ENCODE measurements around the gene TNC. TPM values are rescaled to one million over a fixed set of nuclear protein-coding genes. Genes with fewer than 3 reads are reported as not detected.

TNC gene
- total RNA-seq, 2 donors from 2014 or later: 67.5 to 172 TPM

DNA sequence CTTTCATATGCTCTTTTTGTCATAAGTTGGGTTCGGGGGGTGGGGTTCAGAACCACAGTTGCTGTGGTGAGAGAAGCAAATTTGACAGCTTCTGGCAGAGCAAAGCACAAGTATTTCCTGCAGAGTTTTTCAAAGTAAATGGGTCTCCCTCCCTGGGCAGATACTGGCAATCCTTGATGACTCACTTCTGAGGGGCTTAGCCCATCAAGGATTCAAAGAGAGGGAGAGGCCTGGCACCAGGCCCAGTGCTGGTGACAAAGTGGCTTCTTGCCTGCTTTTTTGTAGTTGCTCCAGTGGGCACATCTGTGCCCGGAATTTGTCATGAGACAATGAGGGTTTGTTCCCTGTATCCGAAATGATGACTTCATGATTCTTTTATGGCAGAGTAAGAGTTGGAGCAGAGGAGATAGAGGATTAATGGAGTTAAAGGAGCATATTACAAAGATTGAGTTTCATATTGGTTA, 46.6 kb upstream of the TNC start:
- 54 to 77% methylated on average over 2 to 3 of the region's 3 CpGs for WGBS, 2 experiments (ENCODE audit: insufficient coverage in 1 of 2, insufficient read length in 1 of 2)
- TF ChIP-seq, protein P1, sequence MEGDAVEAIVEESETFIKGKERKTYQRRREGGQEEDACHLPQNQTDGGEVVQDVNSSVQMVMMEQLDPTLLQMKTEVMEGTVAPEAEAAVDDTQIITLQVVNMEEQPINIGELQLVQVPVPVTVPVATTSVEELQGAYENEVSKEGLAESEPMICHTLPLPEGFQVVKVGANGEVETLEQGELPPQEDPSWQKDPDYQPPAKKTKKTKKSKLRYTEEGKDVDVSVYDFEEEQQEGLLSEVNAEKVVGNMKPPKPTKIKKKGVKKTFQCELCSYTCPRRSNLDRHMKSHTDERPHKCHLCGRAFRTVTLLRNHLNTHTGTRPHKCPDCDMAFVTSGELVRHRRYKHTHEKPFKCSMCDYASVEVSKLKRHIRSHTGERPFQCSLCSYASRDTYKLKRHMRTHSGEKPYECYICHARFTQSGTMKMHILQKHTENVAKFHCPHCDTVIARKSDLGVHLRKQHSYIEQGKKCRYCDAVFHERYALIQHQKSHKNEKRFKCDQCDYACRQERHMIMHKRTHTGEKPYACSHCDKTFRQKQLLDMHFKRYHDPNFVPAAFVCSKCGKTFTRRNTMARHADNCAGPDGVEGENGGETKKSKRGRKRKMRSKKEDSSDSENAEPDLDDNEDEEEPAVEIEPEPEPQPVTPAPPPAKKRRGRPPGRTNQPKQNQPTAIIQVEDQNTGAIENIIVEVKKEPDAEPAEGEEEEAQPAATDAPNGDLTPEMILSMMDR (conservative IDR thresholded peaks at IDR 0.05): no peak
- no peaks in the 10 kb centered on the region for H3K36me3 Mint-ChIP-seq (ENCODE audit: low read depth)
- peak; percentile 68 for DNase-seq
- peaks cover 2% of the 10 kb centered on the region for H3K4me1 Mint-ChIP-seq
- no peaks in the 10 kb centered on the region for H3K27me3 ChIP-seq (ENCODE audit: control insufficient read depth, insufficient read depth, low read length, poor library complexity, severe bottlenecking)
- no peak overlapping the region for H3K27ac Mint-ChIP-seq
- H3K9me3 Mint-ChIP-seq: peaks cover 8% of the 10 kb centered on the region
- H3K9me3 ChIP-seq (ENCODE audit: control insufficient read depth, low read length): peaks cover 1% of the 10 kb centered on the region
- no peak overlapping the region for H3K4me3 Mint-ChIP-seq
- H3K4me3 ChIP-seq (ENCODE audit: low read length): no peak overlapping the region
- H3K27ac ChIP-seq (ENCODE audit: low read depth, low read length): no peak overlapping the region
- no peaks in the 10 kb centered on the region for H3K27me3 Mint-ChIP-seq (ENCODE audit: insufficient read depth)
- H3K36me3 ChIP-seq (ENCODE audit: control insufficient read depth, insufficient read depth, low read length): no peaks in the 10 kb centered on the region
- H3K4me1 ChIP-seq (ENCODE audit: control insufficient read depth, insufficient read depth, low read length): no peaks in the 10 kb centered on the region
- no peak overlapping the region for H3K9ac ChIP-seq (ENCODE audit: extremely low read depth, low read length, poor library complexity, severe bottlenecking)

DNA sequence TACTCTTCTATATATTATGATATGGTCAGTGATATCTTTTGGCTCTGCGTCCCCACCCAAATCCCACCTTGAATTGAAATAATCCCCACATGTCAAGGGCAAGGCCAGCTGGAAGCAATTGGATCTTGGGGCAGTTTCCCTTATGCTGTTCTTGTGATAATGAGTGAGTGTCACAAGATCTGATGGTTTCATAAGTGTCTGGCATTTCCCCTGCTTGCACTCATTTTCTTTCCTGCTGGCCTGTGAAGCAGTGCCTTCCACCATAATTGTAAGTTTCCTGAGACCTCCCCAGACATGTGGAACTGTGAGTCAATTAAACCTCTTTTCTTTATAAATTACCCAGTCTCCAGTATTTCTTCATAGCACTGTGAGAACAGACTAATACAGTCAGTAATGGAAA, 45.0 kb upstream of the TNC start:
- no peaks in the 10 kb centered on the region for H3K27me3 ChIP-seq (ENCODE audit: control insufficient read depth, insufficient read depth, low read length, poor library complexity, severe bottlenecking)
- DNase-seq: no peak
- H3K27ac Mint-ChIP-seq: no peak overlapping the region
- H3K27ac ChIP-seq (ENCODE audit: low read depth, low read length): no peak overlapping the region
- no peaks in the 10 kb centered on the region for H3K4me1 ChIP-seq (ENCODE audit: control insufficient read depth, insufficient read depth, low read length)
- no peak overlapping the region for H3K9ac ChIP-seq (ENCODE audit: extremely low read depth, low read length, poor library complexity, severe bottlenecking)
- TF ChIP-seq, protein P1 (conservative IDR thresholded peaks at IDR 0.05): no peak
- no peaks in the 10 kb centered on the region for H3K27me3 Mint-ChIP-seq (ENCODE audit: insufficient read depth)
- H3K4me3 Mint-ChIP-seq: no peak overlapping the region
- no peaks in the 10 kb centered on the region for H3K36me3 ChIP-seq (ENCODE audit: control insufficient read depth, insufficient read depth, low read length)
- peaks cover 18% of the 10 kb centered on the region for H3K9me3 Mint-ChIP-seq
- WGBS, 2 experiments (ENCODE audit: insufficient coverage in 1 of 2, insufficient read length in 1 of 2): no CpG with 5 or more reads among the region's 1 CpG
- peaks cover 2% of the 10 kb centered on the region for H3K4me1 Mint-ChIP-seq
- H3K4me3 ChIP-seq (ENCODE audit: low read length): no peak overlapping the region
- no peaks in the 10 kb centered on the region for H3K36me3 Mint-ChIP-seq (ENCODE audit: low read depth)
- H3K9me3 ChIP-seq (ENCODE audit: control insufficient read depth, low read length): no peaks in the 10 kb centered on the region

DNA sequence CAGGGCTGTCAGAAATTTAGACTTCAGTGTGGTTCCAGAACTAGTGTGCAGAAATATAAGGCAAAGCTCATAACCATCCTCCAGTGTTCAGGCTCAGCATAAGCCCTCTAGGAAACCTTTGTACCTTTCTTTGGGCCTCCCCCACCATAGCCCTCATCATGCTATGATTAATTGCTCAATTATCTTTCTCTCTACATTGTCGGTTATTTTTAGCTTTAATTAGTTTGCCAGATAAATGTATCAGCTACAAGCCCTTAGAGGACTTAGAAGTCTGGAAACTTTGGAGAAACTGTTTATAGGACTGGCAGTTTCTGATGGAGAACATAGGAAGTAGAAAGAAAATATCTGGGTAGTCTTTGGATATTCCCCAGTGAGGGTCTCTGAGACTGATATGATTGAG, 43.5 kb upstream of the TNC start:
- TF ChIP-seq, protein P1 (conservative IDR thresholded peaks at IDR 0.05): no peak
- Histone ChIP-seq H3K4me1 (ENCODE audit: control insufficient read depth, insufficient read depth, low read length) (no peaks in the 10 kb centered on the region), H3K9ac (ENCODE audit: extremely low read depth, low read length, poor library complexity, severe bottlenecking) (no peak overlapping the region), H3K4me3 (ENCODE audit: low read length) (no peak overlapping the region), H3K9me3 (ENCODE audit: control insufficient read depth, low read length) (no peaks in the 10 kb centered on the region), H3K36me3 (ENCODE audit: control insufficient read depth, insufficient read depth, low read length) (no peaks in the 10 kb centered on the region), H3K27me3 (ENCODE audit: control insufficient read depth, insufficient read depth, low read length, poor library complexity, severe bottlenecking) (no peaks in the 10 kb centered on the region), H3K27ac (ENCODE audit: low read depth, low read length) (no peak overlapping the region)
- no peaks in the 10 kb centered on the region for H3K36me3 Mint-ChIP-seq (ENCODE audit: low read depth)
- no peak overlapping the region for H3K4me3 Mint-ChIP-seq
- no peak overlapping the region for H3K27ac Mint-ChIP-seq
- peaks cover 3% of the 10 kb centered on the region for H3K4me1 Mint-ChIP-seq
- peaks cover 20% of the 10 kb centered on the region for H3K9me3 Mint-ChIP-seq
- DNase-seq: no peak
- WGBS, 2 experiments (ENCODE audit: insufficient coverage in 1 of 2, insufficient read length in 1 of 2): 100% methylated on average over 1 of the region's 1 CpG; no CpG with 5 or more reads in 1 of the 2 experiments
- H3K27me3 Mint-ChIP-seq (ENCODE audit: insufficient read depth): no peaks in the 10 kb centered on the region
